Measurements from ENCODE around the gene SNCAIP.
"Not testable (repeated sequence)": the region's sequence is repeated elsewhere in the genome, so short reads cannot be mapped to it uniquely, and the experiment has no call there.

SNCAIP gene

DNA sequence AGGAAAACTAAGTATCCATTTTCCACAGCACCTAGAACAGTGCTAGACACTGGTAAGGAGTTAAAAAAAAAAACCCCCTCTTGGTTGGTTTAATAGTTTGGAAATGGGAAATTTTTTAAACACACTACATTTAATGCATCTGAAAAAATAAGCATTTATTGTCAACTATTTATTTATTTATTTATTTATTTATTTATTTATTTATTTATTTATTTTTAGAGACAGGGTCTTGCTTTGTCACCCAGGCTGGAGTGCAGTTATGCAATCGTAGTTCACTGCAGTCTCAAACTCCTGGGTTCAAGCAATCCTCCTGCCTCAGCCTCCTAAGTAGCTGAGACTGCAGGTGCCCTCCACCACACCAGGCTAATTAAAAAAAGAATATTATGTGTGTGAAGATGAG, 51.6 kb downstream of the SNCAIP start:
- no peak for DNase-seq

GRCh38 chr5:122366501-122366900, 54.5 kb downstream of the SNCAIP start:
- no peak for DNase-seq

DNA sequence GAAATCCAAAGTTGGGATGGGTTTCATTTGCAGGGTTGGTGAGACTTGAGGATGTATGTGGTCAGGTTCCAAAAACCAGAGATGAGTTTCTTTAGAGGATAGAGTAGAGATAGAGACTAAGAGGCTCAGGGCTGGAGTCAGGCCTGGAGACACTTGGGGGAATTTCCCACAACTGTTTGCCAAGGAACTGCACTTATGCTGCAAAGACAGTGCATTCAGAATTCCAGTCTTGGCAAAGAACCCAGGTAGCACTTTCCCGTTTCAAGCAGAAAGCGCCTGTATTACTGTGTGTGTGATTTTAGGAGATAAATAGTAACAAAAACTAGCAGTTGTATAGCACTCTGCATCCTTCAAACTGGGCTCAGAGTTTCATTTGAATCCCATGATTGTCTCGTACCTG, 55.4 kb downstream of the SNCAIP start:
- DNase-seq: no peak

- no peak for DNase-seq
Measured at GRCh38 chr5:122368510-122369251, 56.6 kb downstream of the SNCAIP start.

GRCh38 chr5:122369253-122369815, 57.3 kb downstream of the SNCAIP start:
- DNase-seq: no peak

GRCh38 chr5:122371511-122372151, 59.6 kb downstream of the SNCAIP start:
- DNase-seq: no peak

DNA sequence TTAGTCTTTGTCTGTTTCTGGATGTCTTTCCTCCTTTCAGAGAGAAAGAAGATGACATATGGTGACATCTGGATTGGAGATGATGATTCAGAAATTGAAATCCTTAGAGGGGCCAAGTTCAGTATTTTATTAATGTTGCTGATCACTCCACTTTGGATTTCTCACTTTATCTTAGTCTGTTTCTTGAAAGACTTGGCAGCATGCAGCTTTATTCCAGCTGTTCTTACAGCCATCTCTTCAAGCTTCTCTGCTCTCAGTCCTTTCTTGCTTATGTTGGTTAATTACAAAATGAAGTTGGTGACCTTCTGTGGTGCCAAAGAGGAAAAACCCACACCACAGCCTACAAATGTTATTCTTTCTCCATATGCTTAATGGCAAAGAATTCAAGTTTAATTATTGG, 62.1 kb downstream of the SNCAIP start:
- no peak for DNase-seq

- DNase-seq: no peak
Measured at GRCh38 chr5:122375801-122376200, 63.8 kb downstream of the SNCAIP start.

GRCh38 chr5:122376250-122376649, 64.2 kb downstream of the SNCAIP start:
- DNase-seq: no peak

- DNase-seq: no peak
Measured at GRCh38 chr5:122377026-122377425, 65.0 kb downstream of the SNCAIP start.

DNA sequence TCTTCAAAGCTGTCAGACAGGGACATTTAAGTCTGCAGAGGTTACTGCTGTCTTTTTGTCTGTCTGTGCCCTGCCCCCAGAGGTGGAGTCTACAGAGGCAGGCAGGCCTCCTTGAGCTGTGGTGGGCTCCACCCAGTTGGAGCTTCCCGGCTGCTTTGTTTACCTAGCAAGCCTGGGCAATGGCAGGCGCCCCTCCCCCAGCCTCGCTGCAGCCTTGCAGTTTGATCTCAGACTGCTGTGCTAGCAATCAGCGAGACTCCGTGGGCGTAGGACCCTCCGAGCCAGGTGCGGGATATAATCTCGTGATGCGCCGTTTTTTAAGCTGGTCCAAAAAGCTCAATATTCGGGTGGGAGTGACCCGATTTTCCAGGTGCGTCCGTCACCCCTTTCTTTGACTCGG, 70.9 kb downstream of the SNCAIP start:
- not testable (repeated sequence) for DNase-seq

GRCh38 chr5:122384739-122385235, 72.8 kb downstream of the SNCAIP start:
- no peak for DNase-seq

DNA sequence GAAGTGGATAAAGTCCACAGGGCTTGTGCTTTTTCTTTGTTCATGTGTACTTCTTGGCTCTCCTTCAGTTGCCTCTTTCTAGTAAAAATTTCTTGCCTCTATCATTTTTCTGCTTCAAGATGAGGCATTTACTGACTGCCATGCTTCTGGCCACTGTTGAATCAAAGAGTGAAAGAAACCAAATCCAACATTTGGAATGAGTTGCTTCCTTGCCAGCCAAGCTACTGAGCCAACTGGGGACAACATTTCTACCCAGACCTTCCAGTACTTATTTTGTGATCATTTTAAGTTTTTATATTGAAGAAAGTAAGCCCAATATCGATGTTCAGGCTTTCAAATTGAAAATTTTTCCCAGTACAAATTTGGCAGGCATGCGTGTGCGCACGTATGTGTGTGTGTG, 73.2 kb downstream of the SNCAIP start:
- no peak for DNase-seq

GRCh38 chr5:122385808-122386207, 73.8 kb downstream of the SNCAIP start:
- no peak for DNase-seq

DNA sequence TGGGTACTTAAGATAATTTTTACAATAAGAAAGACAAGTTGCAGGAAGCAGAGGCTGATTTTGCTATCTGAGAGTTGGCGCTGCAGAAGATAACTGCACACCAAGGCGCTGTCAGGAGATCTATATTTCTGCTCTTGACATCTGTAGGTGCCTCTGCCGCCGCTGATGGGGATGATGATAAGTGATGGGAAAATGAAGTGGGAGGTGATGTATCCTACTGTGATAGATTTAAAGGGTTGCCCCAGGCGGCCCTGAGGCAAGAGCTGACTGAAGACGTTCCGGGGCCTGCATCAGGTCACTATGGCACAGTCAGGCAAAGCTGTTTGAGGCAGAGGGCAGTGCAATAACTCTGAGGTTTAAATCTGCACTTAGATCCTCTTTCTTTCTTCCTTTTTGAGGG, 78.1 kb downstream of the SNCAIP start:
- no peak for DNase-seq

GRCh38 chr5:122390694-122391093, 78.7 kb downstream of the SNCAIP start:
- no peak for DNase-seq

GRCh38 chr5:122391621-122392020, 79.6 kb downstream of the SNCAIP start:
- DNase-seq: no peak

GRCh38 chr5:122392224-122392623, 80.2 kb downstream of the SNCAIP start:
- DNase-seq: no peak

DNA sequence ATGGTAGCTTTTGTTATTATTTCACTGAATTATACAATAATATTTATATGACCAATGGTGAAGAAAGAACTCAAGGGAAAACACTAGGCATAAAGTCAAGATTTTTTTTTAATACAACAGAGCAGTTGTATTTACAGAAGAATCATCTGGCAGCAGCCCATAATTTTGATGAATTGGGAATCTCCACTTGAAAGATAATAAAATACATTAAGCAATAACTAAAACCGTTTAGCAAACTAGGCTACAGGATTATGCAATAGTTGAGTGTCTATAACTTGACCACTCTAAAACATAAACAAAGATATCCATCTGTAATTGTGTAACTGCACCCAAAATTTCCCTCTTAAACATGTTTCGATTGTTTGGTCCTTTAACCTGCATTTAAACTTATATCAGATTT, 80.8 kb downstream of the SNCAIP start:
- DNase-seq: no peak

- DNase-seq: no peak
Measured at GRCh38 chr5:122394284-122394930, 82.4 kb downstream of the SNCAIP start.

DNA sequence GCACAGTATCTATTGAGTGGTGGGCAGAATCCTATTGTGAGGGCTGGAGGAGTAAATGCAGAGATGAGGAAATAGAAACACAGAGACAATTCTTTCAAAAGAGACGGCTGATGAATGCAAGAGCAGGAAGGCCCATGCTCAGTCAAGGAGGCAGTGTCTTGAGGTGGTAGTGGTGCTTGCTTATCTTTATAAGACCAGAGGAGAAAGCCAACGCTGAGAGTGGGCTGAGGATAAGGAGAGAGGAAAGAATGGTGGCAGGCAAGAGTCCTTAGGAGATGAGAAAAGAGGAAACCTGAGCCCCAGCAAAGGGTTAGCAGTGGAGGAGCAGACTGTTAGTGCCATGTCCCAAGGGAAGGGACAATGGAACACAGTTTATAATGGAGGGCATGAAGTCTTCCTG, 86.0 kb downstream of the SNCAIP start:
- no peak for DNase-seq

DNA sequence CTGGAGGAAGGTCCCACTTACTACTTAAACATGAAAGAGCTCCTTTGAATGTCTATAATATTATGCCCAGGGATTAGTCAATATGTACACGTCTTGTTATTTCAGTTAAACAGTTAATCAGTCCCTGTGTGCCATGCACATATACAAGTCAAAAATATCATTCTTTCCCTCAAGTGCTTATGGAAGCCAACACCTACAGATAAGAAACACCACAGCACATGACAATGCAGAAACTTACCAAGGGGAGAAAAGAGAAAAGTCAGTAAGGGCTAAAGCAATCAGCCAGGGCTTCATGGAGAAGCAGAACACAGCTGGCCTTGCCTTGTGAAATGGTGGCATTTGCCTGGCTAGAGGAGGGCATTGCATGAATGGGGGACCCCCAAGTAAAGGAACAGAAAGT, 88.3 kb downstream of the SNCAIP start:
- DNase-seq: no peak

GRCh38 chr5:122400938-122401337, 88.9 kb downstream of the SNCAIP start:
- DNase-seq: no peak
